Activated CD4-positive, alpha-beta memory T cell treated with anti-CD3 and anti-CD28 coated beads for 36 hours (primary cell): ENCODE measurements around the gene GINS2. TPM values are rescaled to one million over a fixed set of nuclear protein-coding genes. Genes with fewer than 3 reads are reported as not detected.

Experiments
- CTCF ChIA-PET: fragments of 350-600 bp; sonication (Branson Sonifier 250); formaldehyde crosslinking; loops from one replicate; lab custom pipeline; 2021; ENCODE audit warnings: antibody characterized with exemption, inconsistent platforms; lab: Charles Lee
- POLR2A ChIA-PET: fragments of 350-600 bp; sonication (Branson Sonifier 250); formaldehyde crosslinking; loops from one replicate; lab custom pipeline; 2021; ENCODE audit warnings: antibody characterized with exemption; lab: Charles Lee
- DNase-seq: peaks from one replicate; pipeline ENCODE4 v3.0.0-alpha.2; 2020
- H3K27ac Mint-ChIP-seq: one replicate; pipeline ENCODE4 v1.8.0; 2021; ENCODE audit warnings: mixed read lengths
- H3K27me3 Mint-ChIP-seq: one replicate; pipeline ENCODE4 v1.8.0; 2021; ENCODE audit warnings: mixed read lengths
- H3K36me3 Mint-ChIP-seq: one replicate; pipeline ENCODE4 v1.8.0; 2021; ENCODE audit warnings: mixed read lengths
- H3K4me1 Mint-ChIP-seq: one replicate; pipeline ENCODE4 v1.8.0; 2021; ENCODE audit warnings: low read depth, mixed read lengths
- H3K4me3 Mint-ChIP-seq: one replicate; pipeline ENCODE4 v1.8.0; 2021; ENCODE audit warnings: mild to moderate bottlenecking, mixed read lengths
- H3K9me3 Mint-ChIP-seq: one replicate; pipeline ENCODE4 v1.8.0; 2021; ENCODE audit warnings: mixed read lengths
- intact Hi-C: fragments of 100-400 bp; cut with micrococcal nuclease; formaldehyde crosslinking; loops from one replicate; pipeline ENCODE4 v1.15.1; 2023
- total RNA-seq, 2 experiments: library from RNA; stranded (reverse); gene quantifications; one replicate each; pipeline ENCODE4 v1.2.3, GENCODE V29; 2021

GINS2 gene
- total RNA-seq, 2 experiments from 2014 or later = 66.9 to 67.8 TPM

- no peaks in the 10 kb centered on the region for H3K27me3 Mint-ChIP-seq
- intact Hi-C loops = no loop called here
- DNase-seq = no peak
- peaks cover 43% of the 10 kb centered on the region for H3K36me3 Mint-ChIP-seq
- H3K27ac Mint-ChIP-seq = no peak overlapping the region
- no peak overlapping the region for H3K4me3 Mint-ChIP-seq
- no peaks in the 10 kb centered on the region for H3K9me3 Mint-ChIP-seq
- ChIA-PET CTCF (interaction anchor here (0.9 to 3.3 kb wide), 4 partner anchors 15 to 146 kb away, joined by 3 to 16 read pairs (median 4); no protein-coding TSS in a partner anchor), POLR2A (no interaction called here)
- H3K4me1 Mint-ChIP-seq = peaks cover 12% of the 10 kb centered on the region
Measured at GRCh38 chr16:85673529-85674417, 15.0 kb downstream of the GINS2 start.

GRCh38 chr16:85670840-85671239 lies 17.9 kb downstream of the GINS2 start:
- peaks cover 39% of the 10 kb centered on the region for H3K36me3 Mint-ChIP-seq
- H3K27ac Mint-ChIP-seq = no peak overlapping the region
- peaks cover 6% of the 10 kb centered on the region for H3K4me1 Mint-ChIP-seq
- no peak for DNase-seq
- POLR2A ChIA-PET = no interaction called here
- H3K4me3 Mint-ChIP-seq = no peak overlapping the region
- no peaks in the 10 kb centered on the region for H3K9me3 Mint-ChIP-seq
- intact Hi-C loops = no loop called here
- CTCF ChIA-PET = no interaction called here
- no peaks in the 10 kb centered on the region for H3K27me3 Mint-ChIP-seq

- CTCF ChIA-PET = interaction anchor here (0.6 to 1.3 kb wide), 2 partner anchors 9 to 51 kb away, joined by 3 read pairs; no protein-coding TSS in a partner anchor
- Mint-ChIP-seq H3K4me1 (no peaks in the 10 kb centered on the region), H3K27me3 (no peaks in the 10 kb centered on the region), H3K9me3 (no peaks in the 10 kb centered on the region), H3K4me3 (no peak overlapping the region), H3K27ac (no peak overlapping the region), H3K36me3 (peaks cover 32% of the 10 kb centered on the region)
- POLR2A ChIA-PET = no interaction called here
- intact Hi-C loops = no loop called here
- no peak for DNase-seq
Measured at GRCh38 chr16:85668676-85669424, 19.9 kb downstream of the GINS2 start.

GRCh38 chr16:85667841-85668413 lies 20.8 kb downstream of the GINS2 start:
- H3K4me3 Mint-ChIP-seq = no peak overlapping the region
- no peak overlapping the region for H3K27ac Mint-ChIP-seq
- peaks cover 35% of the 10 kb centered on the region for H3K36me3 Mint-ChIP-seq
- CTCF ChIA-PET = interaction anchor here (1.3 kb wide), 1 partner anchor 8 kb away, joined by 3 read pairs; no protein-coding TSS in a partner anchor
- no peaks in the 10 kb centered on the region for H3K4me1 Mint-ChIP-seq
- POLR2A ChIA-PET = interaction anchor here (1.2 kb wide), 1 partner anchor 21 kb away, joined by 3 read pairs; the partner anchor contains the start of gene GINS2
- no peaks in the 10 kb centered on the region for H3K9me3 Mint-ChIP-seq
- intact Hi-C loops = no loop called here
- no peaks in the 10 kb centered on the region for H3K27me3 Mint-ChIP-seq
- DNase-seq = no peak

GRCh38 chr16:85667261-85667660 lies 21.5 kb downstream of the GINS2 start:
- Mint-ChIP-seq H3K27me3 (no peaks in the 10 kb centered on the region), H3K36me3 (peaks cover 32% of the 10 kb centered on the region), H3K4me1 (no peaks in the 10 kb centered on the region), H3K4me3 (no peak overlapping the region), H3K9me3 (no peaks in the 10 kb centered on the region), H3K27ac (no peak overlapping the region)
- intact Hi-C loops = no loop called here
- ChIA-PET CTCF (interaction anchor here (1.3 kb wide), 1 partner anchor 8 kb away, joined by 3 read pairs; no protein-coding TSS in a partner anchor), POLR2A (interaction anchor here (1.2 kb wide), 1 partner anchor 22 kb away, joined by 3 read pairs; the partner anchor contains the start of gene GINS2)
- DNase-seq = no peak

- Mint-ChIP-seq H3K4me1 (no peaks in the 10 kb centered on the region), H3K4me3 (no peak overlapping the region), H3K36me3 (peaks cover 27% of the 10 kb centered on the region), H3K27me3 (no peaks in the 10 kb centered on the region), H3K27ac (no peak overlapping the region), H3K9me3 (no peaks in the 10 kb centered on the region)
- no peak for DNase-seq
- CTCF ChIA-PET = no interaction called here
- POLR2A ChIA-PET = no interaction called here
- intact Hi-C loops = no loop called here
Measured at GRCh38 chr16:85665929-85666328, 22.8 kb downstream of the GINS2 start.

GRCh38 chr16:85665373-85665740 lies 23.4 kb downstream of the GINS2 start:
- CTCF ChIA-PET = no interaction called here
- Mint-ChIP-seq H3K36me3 (peaks cover 23% of the 10 kb centered on the region), H3K9me3 (no peaks in the 10 kb centered on the region), H3K27me3 (no peaks in the 10 kb centered on the region), H3K4me1 (no peaks in the 10 kb centered on the region), H3K4me3 (no peak overlapping the region), H3K27ac (no peak overlapping the region)
- POLR2A ChIA-PET = no interaction called here
- intact Hi-C loops = no loop called here
- no peak for DNase-seq

- H3K27ac Mint-ChIP-seq = no peak overlapping the region
- intact Hi-C loops = no loop called here
- no peaks in the 10 kb centered on the region for H3K9me3 Mint-ChIP-seq
- H3K27me3 Mint-ChIP-seq = no peaks in the 10 kb centered on the region
- peaks cover 18% of the 10 kb centered on the region for H3K36me3 Mint-ChIP-seq
- no peak overlapping the region for H3K4me3 Mint-ChIP-seq
- POLR2A ChIA-PET = no interaction called here
- CTCF ChIA-PET = no interaction called here
- no peak for DNase-seq
- no peaks in the 10 kb centered on the region for H3K4me1 Mint-ChIP-seq
Measured at GRCh38 chr16:85664580-85665372, 24.0 kb downstream of the GINS2 start.

- Mint-ChIP-seq H3K27me3 (no peaks in the 10 kb centered on the region), H3K9me3 (no peaks in the 10 kb centered on the region), H3K4me1 (no peaks in the 10 kb centered on the region), H3K4me3 (no peak overlapping the region), H3K27ac (no peak overlapping the region), H3K36me3 (peaks cover 16% of the 10 kb centered on the region)
- ChIA-PET CTCF (no interaction called here), POLR2A (no interaction called here)
- intact Hi-C loops = no loop called here
- no peak for DNase-seq
Measured at GRCh38 chr16:85663891-85664321, 24.8 kb downstream of the GINS2 start.

GRCh38 chr16:85662976-85663830 lies 25.6 kb downstream of the GINS2 start:
- H3K36me3 Mint-ChIP-seq = peaks cover 16% of the 10 kb centered on the region
- intact Hi-C loops = no loop called here
- H3K27ac Mint-ChIP-seq = no peak overlapping the region
- no peak overlapping the region for H3K4me3 Mint-ChIP-seq
- DNase-seq = no peak
- no peaks in the 10 kb centered on the region for H3K9me3 Mint-ChIP-seq
- no peaks in the 10 kb centered on the region for H3K27me3 Mint-ChIP-seq
- POLR2A ChIA-PET = no interaction called here
- no peaks in the 10 kb centered on the region for H3K4me1 Mint-ChIP-seq
- CTCF ChIA-PET = interaction anchor here (8.3 kb wide), 1 partner anchor 55 kb away, joined by 74 read pairs; no protein-coding TSS in a partner anchor

GRCh38 chr16:85662482-85662812 lies 26.3 kb downstream of the GINS2 start:
- Mint-ChIP-seq H3K36me3 (peaks cover 20% of the 10 kb centered on the region), H3K4me1 (no peaks in the 10 kb centered on the region), H3K27ac (no peak overlapping the region), H3K9me3 (no peaks in the 10 kb centered on the region), H3K4me3 (no peak overlapping the region), H3K27me3 (no peaks in the 10 kb centered on the region)
- DNase-seq = no peak
- CTCF ChIA-PET = interaction anchor here (8.3 kb wide), 1 partner anchor 56 kb away, joined by 74 read pairs; no protein-coding TSS in a partner anchor
- POLR2A ChIA-PET = no interaction called here
- intact Hi-C loops = no loop called here
